Measurements from ENCODE around the gene SMARCA4.
A peak's percentile ranks its signal among the peaks of the same experiment; 100 is the strongest.
"Not testable (repeated sequence)": the region's sequence is repeated elsewhere in the genome, so short reads cannot be mapped to it uniquely, and the experiment has no call there.

The SMARCA4 gene

GRCh38 chr19:10929402-10929794 is 31.4 kb upstream of the SMARCA4 start:
- peak; percentile 12 for DNase-seq (ENCODE audit: low spot score)

- DNase-seq (ENCODE audit: low spot score) = peak; percentile 27
Observed at GRCh38 chr19:10935371-10936059, 25.3 kb upstream of the SMARCA4 start.

GRCh38 chr19:10936661-10937084 is 24.2 kb upstream of the SMARCA4 start:
- DNase-seq (ENCODE audit: low spot score) = peak; percentile 85

GRCh38 chr19:10941649-10942048 is 19.2 kb upstream of the SMARCA4 start:
- not testable (repeated sequence) for DNase-seq (ENCODE audit: low spot score)

- not testable (repeated sequence) for DNase-seq (ENCODE audit: low spot score)
Observed at GRCh38 chr19:10943412-10943811, 17.4 kb upstream of the SMARCA4 start.

GRCh38 chr19:10945264-10945663 is 15.6 kb upstream of the SMARCA4 start:
- DNase-seq (ENCODE audit: low spot score) = no peak

GRCh38 chr19:10946958-10947657 is 13.7 kb upstream of the SMARCA4 start:
- no peak for DNase-seq (ENCODE audit: low spot score)

GRCh38 chr19:10952809-10953208 is 8.0 kb upstream of the SMARCA4 start:
- DNase-seq (ENCODE audit: low spot score) = no peak

GRCh38 chr19:10959277-10959968 is 1.4 kb upstream of the SMARCA4 start:
- DNase-seq (ENCODE audit: low spot score) = not testable (repeated sequence)

- no peak for DNase-seq (ENCODE audit: low spot score)
Observed at GRCh38 chr19:10961073-10961860, 437 bp downstream of the SMARCA4 start.

- no peak for DNase-seq (ENCODE audit: low spot score)
Observed at GRCh38 chr19:10962863-10963262, 2.0 kb downstream of the SMARCA4 start.

GRCh38 chr19:10963865-10964264 is 3.0 kb downstream of the SMARCA4 start:
- no peak for DNase-seq (ENCODE audit: low spot score)

GRCh38 chr19:10964903-10965302 is 4.1 kb downstream of the SMARCA4 start:
- DNase-seq (ENCODE audit: low spot score) = no peak

- DNase-seq (ENCODE audit: low spot score) = no peak
Observed at GRCh38 chr19:10965398-10965797, 4.6 kb downstream of the SMARCA4 start.

- DNase-seq (ENCODE audit: low spot score) = no peak
Observed at GRCh38 chr19:10966809-10967208, 6.0 kb downstream of the SMARCA4 start.

GRCh38 chr19:10968527-10969135 is 7.8 kb downstream of the SMARCA4 start:
- no peak for DNase-seq (ENCODE audit: low spot score)

GRCh38 chr19:10971107-10971726 is 10.4 kb downstream of the SMARCA4 start:
- no peak for DNase-seq (ENCODE audit: low spot score)

- no peak for DNase-seq (ENCODE audit: low spot score)
Observed at GRCh38 chr19:10975374-10976130, 14.7 kb downstream of the SMARCA4 start.

GRCh38 chr19:10976131-10976892 is 15.5 kb downstream of the SMARCA4 start:
- DNase-seq (ENCODE audit: low spot score) = no peak

- DNase-seq (ENCODE audit: low spot score) = no peak
Observed at GRCh38 chr19:10977742-10978092, 16.9 kb downstream of the SMARCA4 start.

Measured in hematopoietic multipotent progenitor cell treated with erythropoietin and hydrocortisone succinate and interleukin-3 and kit ligand, for 15 days (in vitro differentiated cells).